HepG2 (cell line): ENCODE results near the gene CDH13. TPM values are rescaled to one million over a fixed set of nuclear protein-coding genes. Genes with fewer than 3 reads are reported as not detected.

Experiments
- ATAC-seq: fragments of 200-7000 bp; cut with Tn5 transposase; 3 replicates; pipeline ENCODE4 v1.9.1; 2020; ENCODE audit warnings: mild to moderate bottlenecking, moderate library complexity
- BruUV-seq: library from RNA; stranded (reverse); fragments of 400-500 nt; replicated peaks from 2 replicates; lab custom pipeline; 2021; lab: Mats Ljungman, UMichigan
- CTCF ChIA-PET: fragments of 300-600 bp; formaldehyde crosslinking; extraction: SDS; loops from one replicate; lab custom pipeline; 2021; ENCODE audit warnings: low total read pairs, inconsistent platforms, low intra/inter-chr PET ratio; lab: Yijun Ruan, JAX
- POLR2A ChIA-PET: fragments of 350-600 bp; sonication (Branson Sonifier 250); formaldehyde crosslinking; loops from one replicate; lab custom pipeline; 2020; ENCODE audit warnings: antibody characterized with exemption, inconsistent platforms; lab: Yijun Ruan, JAX
- DNase-seq: peaks from one replicate; pipeline ENCODE4 v3.0.0-alpha.2; 2015; ENCODE audit warnings: low spot score
- FAIRE-seq: peaks from 3 replicates; lab custom pipeline; 2011; peaks lifted over from hg19 to GRCh38; lab: Jason Lieb, UNC
- H2AFZ ChIP-seq: one replicate; pipeline ENCODE4 v1.6.1; 2011; ENCODE audit warnings: low read length, inconsistent platforms
- H3K27ac ChIP-seq: fragments of 300-600 bp; 3 replicates; pipeline ENCODE4 v1.8.0; 2011; ENCODE audit warnings: mixed run types, mild to moderate bottlenecking, mixed read lengths, low read length, inconsistent platforms; ENCODE audit not compliant: insufficient read depth; ENCODE audit errors: extremely low read length
- H3K27me3 ChIP-seq, 2 experiments: fragments of 200-600 bp in 1 of 2; 2 replicates in 1 of 2; 3 replicates in 1 of 2; pipeline versions ENCODE4 v1.6.0 to v1.8.0; 2011; ENCODE audit warnings: low read length in 2 of 2, mild to moderate bottlenecking in 2 of 2, moderate library complexity in 2 of 2, inconsistent platforms in 1 of 2; ENCODE audit not compliant: insufficient read depth in 2 of 2, control insufficient read depth in 1 of 2
- H3K36me3 ChIP-seq, 2 experiments: fragments of 200-600 bp in 1 of 2; replicated peaks in 1 of 2; 2 replicates in 1 of 2; 3 replicates in 1 of 2; pipeline versions ENCODE4 v1.5.1 to v1.8.0; 2011; ENCODE audit warnings: low read length in 2 of 2, inconsistent platforms in 1 of 2; ENCODE audit not compliant: insufficient read depth in 2 of 2, control insufficient read depth in 1 of 2
- H3K4me1 ChIP-seq: 2 replicates; pipeline ENCODE4 v1.5.1; 2012; ENCODE audit warnings: low read length, inconsistent platforms; ENCODE audit not compliant: insufficient read depth
- H3K4me2 ChIP-seq: 2 replicates; pipeline ENCODE4 v1.6.0; 2011; ENCODE audit warnings: low read depth, low read length, inconsistent platforms
- H3K4me3 ChIP-seq, 3 experiments: fragments of 200-600 bp in 1 of 3; sonication (generic), shearing (Covaris generic) in 1 of 3; replicated peaks in 1 of 3; 2 replicates each; pipeline ENCODE4 v1.5.1; 2011 to 2016; ENCODE audit warnings: low read length in 3 of 3, inconsistent platforms in 2 of 3, low read depth in 2 of 3, mild to moderate bottlenecking in 2 of 3, control low read depth in 1 of 3, mixed read lengths in 1 of 3; ENCODE audit not compliant: insufficient read depth in 1 of 3
- H3K79me2 ChIP-seq: one replicate; pipeline ENCODE4 v1.6.1; 2011; ENCODE audit warnings: low read length, inconsistent platforms; ENCODE audit not compliant: insufficient read depth
- H3K9ac ChIP-seq: 2 replicates; pipeline ENCODE4 v1.6.0; 2011; ENCODE audit warnings: mild to moderate bottlenecking, low read depth, low read length, inconsistent platforms; ENCODE audit not compliant: insufficient read depth
- H3K9me3 ChIP-seq: 2 replicates; pipeline ENCODE4 v1.5.1; 2012; ENCODE audit warnings: mild to moderate bottlenecking, low read length
- H4K20me1 ChIP-seq: 2 replicates; pipeline ENCODE4 v1.6.0; 2011; ENCODE audit warnings: inconsistent platforms, mild to moderate bottlenecking, low read length, moderate library complexity; ENCODE audit not compliant: insufficient read depth
- ELF1 ChIP-seq: sonication (generic); formaldehyde crosslinking; IDR thresholded peaks from 2 replicates; pipeline ENCODE4 v1.4.0; 2020; ENCODE audit warnings: missing genetic modification reagents
- EP300 ChIP-seq, 3 experiments: sonication (generic) in 1 of 3; formaldehyde crosslinking in 1 of 3; IDR thresholded peaks; 2 replicates each; pipeline versions ENCODE4 v1.5.1 to v1.6.1; 2011 to 2020; ENCODE audit warnings: low read depth in 2 of 3, low read length in 2 of 3, borderline replicate concordance in 1 of 3, improper control_type of control experiment in 1 of 3, mild to moderate bottlenecking in 1 of 3, missing genetic modification reagents in 1 of 3, moderate library complexity in 1 of 3
- GABPA ChIP-seq, 2 experiments: IDR thresholded peaks; 2 replicates each; pipeline ENCODE4 v1.6.1; 2011 to 2016; ENCODE audit warnings: low read depth in 2 of 2, low read length in 1 of 2, missing biosample characterization in 1 of 2, missing genetic modification characterization in 1 of 2
- HNRNPLL ChIP-seq: fragments of 200-400 bp; formaldehyde crosslinking; IDR thresholded peaks from 2 replicates; pipeline ENCODE4 v1.6.1; 2017; ENCODE audit warnings: mild to moderate bottlenecking, low read depth, low read length; ENCODE audit not compliant: poor library complexity, severe bottlenecking
- PATZ1 ChIP-seq: sonication (generic); formaldehyde crosslinking; IDR thresholded peaks from 2 replicates; pipeline ENCODE4 v1.4.0; 2020; ENCODE audit warnings: missing genetic modification reagents
- TBL1XR1 ChIP-seq: fragments of 150-350 bp; IDR thresholded peaks from 2 replicates; pipeline ENCODE4 v1.6.1; 2014; ENCODE audit warnings: borderline replicate concordance, low read length; ENCODE audit not compliant: partially characterized antibody
- ZNF142 ChIP-seq: sonication (generic); formaldehyde crosslinking; IDR thresholded peaks from 2 replicates; pipeline ENCODE4 v1.4.0; 2020; ENCODE audit warnings: missing genetic modification reagents
- ZNF251 ChIP-seq: sonication (generic); formaldehyde crosslinking; IDR thresholded peaks from 2 replicates; pipeline ENCODE4 v1.9.0; 2021; ENCODE audit warnings: mild to moderate bottlenecking, missing genetic modification reagents
- ZNF432 ChIP-seq: sonication (generic); formaldehyde crosslinking; IDR thresholded peaks from 2 replicates; pipeline ENCODE4 v1.5.0; 2020; ENCODE audit warnings: missing genetic modification reagents, mild to moderate bottlenecking, borderline replicate concordance
- ZNF530 ChIP-seq: sonication (generic); formaldehyde crosslinking; IDR thresholded peaks from 2 replicates; pipeline ENCODE4 v1.5.0; 2020; ENCODE audit warnings: low read depth, mild to moderate bottlenecking, missing genetic modification reagents
- ZNF556 ChIP-seq: sonication (generic); formaldehyde crosslinking; IDR thresholded peaks from 2 replicates; pipeline ENCODE4 v1.4.0; 2020; ENCODE audit warnings: mild to moderate bottlenecking, missing genetic modification reagents, borderline replicate concordance
- ZNF607 ChIP-seq: sonication (generic); formaldehyde crosslinking; IDR thresholded peaks from 2 replicates; pipeline ENCODE4 v1.5.1; 2020; ENCODE audit warnings: missing genetic modification reagents, mild to moderate bottlenecking, borderline replicate concordance
- WGBS: methylation state at CpG from one replicate; pipeline ENCODE4 v1.1.6; 2017; ENCODE audit warnings: low lambda C conversion rate; 5-methylcytosine and 5-hydroxymethylcytosine counted together
- in situ Hi-C: cut with HindIII; loops from 2 replicates; pipeline ENCODE4 v1.10.0; 2017; ENCODE audit warnings: low pct_unique_long_range_greater_than_20kb; ENCODE audit not compliant: extremely low pct_ligation_motif_present
- intact Hi-C: fragments of 100-400 bp; cut with micrococcal nuclease; formaldehyde crosslinking; loops from one replicate; pipeline ENCODE4 v1.10.0; 2022; ENCODE audit not compliant: unreplicated experiment
- polyA plus RNA-seq, 8 experiments: library from polyadenylated mRNA; depleted of rRNA in 3 of 8; stranded (reverse) in 7 of 8; unstranded in 1 of 8; fragments of >200 nt; fragmentation: Illumina TruSeq in 4 of 8; extraction: Trizol in 4 of 8; gene quantifications; 2 replicates each; pipeline versions ENCODE4 v1.2.1 to v1.2.3, GENCODE V29; 2011 to 2016; ENCODE audit warnings: low read depth in 4 of 8, missing spikeins in 1 of 8, mixed read lengths in 1 of 8; ENCODE audit not compliant: insufficient read depth in 1 of 8
- total RNA-seq, 5 experiments: library from RNA; depleted of rRNA; stranded (reverse); fragments of >200 nt; fragmentation: Illumina TruSeq; extraction: Trizol; gene quantifications; 2 replicates each; pipeline ENCODE4 v1.2.3, GENCODE V29; 2016; ENCODE audit warnings: low read depth in 1 of 5

Gene CDH13
- total and polyA plus RNA-seq, 2 of the 13 experiments (the other 11 are each of a cell fraction or from before 2014, with no cell fraction given): not detected

- no peak overlapping the region for H2AFZ ChIP-seq
- no TSS peak for BruUV-seq
- H3K36me3 ChIP-seq: no peaks in the 10 kb centered on the region
- H4K20me1 ChIP-seq: no peaks in the 10 kb centered on the region
- H3K4me2 ChIP-seq: no peak overlapping the region
- no peak overlapping the region for H3K27ac ChIP-seq
- in situ Hi-C loops (no loop called here), intact Hi-C loops (no loop called here)
- H3K9me3 ChIP-seq: no peaks in the 10 kb centered on the region
- POLR2A ChIA-PET: no interaction called here
- H3K4me1 ChIP-seq: no peaks in the 10 kb centered on the region
- ATAC-seq (no peak), DNase-seq (no peak), FAIRE-seq (no peak)
- no peak overlapping the region for H3K4me3 ChIP-seq
- CTCF ChIA-PET: no interaction called here
- WGBS: under 1% methylated on average over 3 of the region's 3 CpGs
- no peak for TF ChIP-seq TBL1XR1
- TF ChIP-seq ELF1 (CRISPR knock-in tag): no peak
- no peak for TF ChIP-seq ZNF607 (CRISPR knock-in tag)
- no peak for TF ChIP-seq PATZ1 (CRISPR knock-in tag)
- TF ChIP-seq HNRNPLL: no peak
- TF ChIP-seq ZNF142 (CRISPR knock-in tag): no peak
- TF ChIP-seq ZNF556 (CRISPR knock-in tag): no peak
- no peak for TF ChIP-seq GABPA (IDR thresholded peaks at IDR 0.05; ENCODE audit: low read depth, low read length)
- no peak for TF ChIP-seq GABPA (CRISPR knock-in tag; IDR thresholded peaks at IDR 0.05; ENCODE audit: low read depth)
- TF ChIP-seq ZNF251 (CRISPR knock-in tag): no peak
- no peak for TF ChIP-seq EP300 (IDR thresholded peaks at IDR 0.05; ENCODE audit: low read depth in 2 of 2, low read length in 2 of 2)
- TF ChIP-seq EP300 (CRISPR knock-in tag; IDR thresholded peaks at IDR 0.05; ENCODE audit: borderline replicate concordance): no peak
- no peak for TF ChIP-seq ZNF530 (CRISPR knock-in tag)
- no peak for TF ChIP-seq ZNF432 (CRISPR knock-in tag)
- H3K9ac ChIP-seq: no peak overlapping the region
- H3K79me2 ChIP-seq: no peaks in the 10 kb centered on the region
- H3K27me3 ChIP-seq: peaks cover 0 to 41% of the 10 kb centered on the region in 2 experiments; a peak in 3 of 5 replicates
Measured at GRCh38 chr16:83629426-83629825, 1002.7 kb downstream of the CDH13 start.
